Measurements from ENCODE around the gene ENOX1.

DNA sequence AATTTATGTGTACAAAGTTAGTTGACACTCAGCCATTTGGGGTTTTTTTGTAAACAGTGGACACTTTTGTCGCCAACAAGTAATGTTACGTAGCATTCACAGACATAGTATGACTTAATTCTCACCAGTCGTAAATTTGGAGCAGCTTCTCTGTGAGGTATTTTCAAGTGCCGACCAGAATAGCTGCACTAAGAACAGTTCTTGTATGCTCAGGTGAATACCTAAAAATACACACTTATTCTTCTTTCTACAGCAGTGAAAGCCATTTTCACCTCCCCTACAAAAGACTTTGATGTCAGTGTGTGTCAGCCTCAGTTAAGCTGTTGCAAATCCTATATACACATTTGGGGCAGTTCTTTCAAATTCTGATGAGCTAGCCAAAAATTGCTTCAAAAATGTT lies 206.5 kb downstream of the ENOX1 start:
- TF ChIP-seq CTCF (conservative IDR thresholded peaks at IDR 0.05) (no peak), EZH2 (IDR thresholded peaks at IDR 0.05; ENCODE audit: low read depth) (no peak)
